NCI-H1417 (cell line): ENCODE data around the gene LSM5.
A peak's percentile ranks its signal among the peaks of the same experiment; 100 is the strongest.

Source experiments
- DNase-seq, 3 experiments: peaks; one replicate each; lab custom pipeline; 2025; lab: John Stamatoyannopoulos, UW

Gene LSM5

DNA sequence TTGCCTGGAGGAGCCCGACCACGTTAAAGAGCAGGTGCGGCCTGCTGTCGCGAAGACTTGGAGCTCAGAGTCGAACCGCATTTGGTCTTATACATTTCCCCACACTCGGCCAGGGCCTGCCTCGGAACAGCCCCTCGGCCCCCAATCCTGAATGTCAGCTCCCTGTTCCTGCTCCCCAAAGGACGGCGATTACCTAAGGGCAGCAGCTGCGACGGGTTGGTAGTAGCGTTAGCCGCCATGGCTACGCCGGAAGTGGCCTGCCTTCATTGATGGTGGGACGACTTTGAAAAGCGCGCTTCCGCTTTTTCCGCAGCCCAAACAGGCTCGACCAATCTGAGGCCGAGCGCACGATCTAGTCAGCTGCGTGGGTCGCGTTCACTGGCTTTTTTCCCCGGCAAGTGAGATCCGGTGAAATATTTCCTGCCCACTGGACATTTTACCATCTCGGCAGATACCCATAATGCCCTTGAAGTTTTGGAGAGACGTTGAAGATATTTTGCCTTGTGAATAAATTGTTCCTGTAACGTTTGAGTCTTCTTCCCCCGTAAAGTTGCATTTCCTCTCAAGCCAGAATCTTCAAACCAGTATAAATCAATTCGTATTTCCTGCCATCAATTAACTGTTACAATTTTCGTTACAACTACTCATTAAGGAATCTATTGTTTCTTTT, at the start of gene LSM5:
Gene LSM5, minus strand, starts transcription at position 254 of the 670 bp plus-strand sequence. Its CDS starts 15 bp downstream, at position 239.
- DNase-seq, result peak; percentile 90 to 96 (median 94)

GRCh38 chr7:32539366-32539765, 49.2 kb upstream of the LSM5 start:
- no peak for DNase-seq

DNA sequence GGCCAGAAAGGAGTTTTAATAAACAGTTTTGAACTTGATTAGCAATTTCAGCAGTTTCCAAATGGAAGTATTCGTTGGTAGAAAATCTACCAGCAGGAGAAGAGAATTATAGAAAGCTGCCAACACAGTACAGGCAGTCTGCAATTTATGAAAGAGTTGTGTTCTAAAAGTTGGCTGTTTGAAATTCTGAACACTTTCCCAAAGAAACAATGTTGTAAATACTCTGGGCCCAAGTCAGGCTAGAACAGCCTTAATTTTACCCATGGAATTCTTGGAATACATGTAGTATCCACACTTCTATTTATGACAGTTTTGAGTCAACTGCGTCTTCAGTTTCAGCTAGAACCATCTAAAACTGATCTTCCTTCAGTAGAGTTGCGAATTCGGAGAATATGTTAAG, 47.6 kb upstream of the LSM5 start:
- no peak for DNase-seq

DNA sequence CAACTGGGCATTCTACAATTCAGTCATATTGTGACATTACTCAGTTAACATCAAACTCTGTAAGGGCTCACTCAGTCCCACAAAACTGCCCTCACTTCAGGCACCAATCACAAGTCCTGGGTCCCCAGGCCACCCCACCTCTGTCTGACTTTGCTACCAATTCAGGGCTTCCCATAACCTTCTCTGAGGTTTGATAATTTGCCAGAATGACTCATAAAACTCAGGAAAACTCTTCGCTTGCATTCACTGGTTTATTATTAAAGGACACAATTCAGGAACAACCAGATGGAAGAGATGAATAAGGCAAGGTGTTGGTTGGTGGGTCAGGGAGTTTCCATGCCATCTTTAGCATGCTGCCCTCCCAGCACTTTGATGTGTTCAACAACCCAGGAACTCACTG, 46.4 kb upstream of the LSM5 start:
- DNase-seq, result no peak

DNA sequence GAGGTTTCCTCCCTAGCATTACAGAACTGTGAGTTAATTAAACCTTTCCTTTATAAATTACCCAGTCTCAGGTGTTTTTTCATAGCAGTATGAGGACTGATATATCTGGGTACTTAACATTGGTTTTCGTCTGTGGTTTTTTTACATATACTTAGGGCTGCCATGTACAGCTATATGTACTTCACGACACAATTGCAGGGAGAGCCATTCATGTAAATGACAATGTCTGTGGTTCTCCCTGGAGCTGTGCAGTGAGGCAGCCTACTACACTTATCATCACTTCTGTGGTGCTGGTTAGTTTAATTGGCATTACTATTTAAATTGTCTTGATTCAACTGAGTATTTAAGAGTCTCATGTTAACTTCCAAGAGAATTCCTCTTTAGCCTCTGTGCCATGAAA, 45.8 kb upstream of the LSM5 start:
- DNase-seq, result no peak

- no peak for DNase-seq
These were observed 45.1 kb upstream of the LSM5 start for GRCh38 chr7:32535162-32535702.

DNA sequence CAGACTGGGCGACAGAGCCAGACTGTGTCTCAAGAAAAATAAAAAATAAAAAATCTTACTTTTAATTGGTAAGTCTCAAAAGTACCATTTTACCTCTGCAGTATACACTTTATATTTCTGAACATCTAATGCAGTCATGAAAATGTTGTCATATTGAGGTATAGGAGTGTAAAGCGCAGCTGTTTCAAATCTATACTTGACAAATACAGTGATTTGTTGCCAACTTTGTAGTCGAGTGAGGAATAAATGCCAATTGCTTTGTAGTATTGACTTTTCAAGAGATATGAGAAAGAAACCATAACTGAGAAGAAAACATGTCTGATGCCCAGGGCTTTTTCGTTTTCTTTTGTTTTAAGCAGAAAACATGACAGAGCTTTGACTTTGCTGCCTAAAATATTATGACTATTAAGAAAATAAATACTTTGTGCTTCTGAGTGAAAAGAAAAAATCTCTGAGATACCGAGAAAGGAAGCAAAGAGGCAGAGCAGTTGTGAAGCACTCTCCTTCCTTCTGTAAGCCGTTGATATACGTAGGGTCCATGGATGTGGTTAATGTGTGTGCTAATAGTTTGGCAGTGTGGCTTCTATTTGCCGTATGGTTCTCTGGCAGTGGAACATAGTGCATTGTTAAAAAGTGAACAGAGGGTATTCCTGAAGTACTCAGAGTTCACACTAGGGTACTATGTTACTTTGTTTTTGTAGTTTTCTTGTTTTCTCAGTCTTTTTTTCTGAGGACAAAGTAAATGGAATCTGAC, 43.3 kb upstream of the LSM5 start:
- DNase-seq, result no peak

- no peak for DNase-seq
These were observed 42.5 kb upstream of the LSM5 start for GRCh38 chr7:32532716-32533115.

DNA sequence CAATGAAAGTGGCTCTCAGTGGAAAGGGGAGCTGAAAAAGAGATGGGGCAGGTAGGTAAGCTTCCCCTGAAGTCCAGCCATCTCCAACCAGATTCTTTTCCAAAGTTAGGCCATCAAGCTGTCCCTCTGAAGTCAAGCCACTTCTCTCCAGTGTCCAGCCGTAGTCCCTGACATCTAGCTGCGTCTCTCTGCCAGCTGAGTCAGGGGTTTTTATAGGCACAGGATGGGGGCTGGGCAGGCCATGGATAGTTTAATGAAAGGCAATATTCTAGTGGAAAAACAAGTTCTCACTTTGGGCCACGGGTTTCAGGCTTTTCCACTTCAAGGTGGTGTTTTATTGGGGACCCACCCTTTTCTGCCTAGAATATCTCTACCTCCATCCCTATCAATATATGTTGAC, 41.9 kb upstream of the LSM5 start:
- no peak for DNase-seq

DNA sequence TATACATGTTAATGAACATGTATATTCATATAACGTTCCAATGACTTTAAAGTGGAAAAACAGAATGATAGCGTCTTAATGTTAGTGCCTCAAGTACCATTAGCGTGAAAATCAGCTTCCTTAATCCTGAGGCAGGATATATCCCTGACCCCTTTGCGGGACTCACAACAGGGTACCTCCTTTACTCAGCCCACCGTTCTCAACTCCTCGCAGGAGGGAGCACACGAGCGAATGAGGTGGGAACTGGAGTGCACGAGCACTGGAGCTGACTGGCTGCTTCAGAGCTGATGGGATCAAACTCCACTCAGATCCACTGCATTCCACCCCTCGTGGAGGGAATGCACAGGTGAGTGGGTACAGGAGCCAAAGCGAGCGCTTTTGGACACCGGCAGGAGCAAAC, 41.2 kb upstream of the LSM5 start:
- no peak for DNase-seq

- no peak for DNase-seq
These were observed 35.7 kb upstream of the LSM5 start for GRCh38 chr7:32525839-32526238.

DNA sequence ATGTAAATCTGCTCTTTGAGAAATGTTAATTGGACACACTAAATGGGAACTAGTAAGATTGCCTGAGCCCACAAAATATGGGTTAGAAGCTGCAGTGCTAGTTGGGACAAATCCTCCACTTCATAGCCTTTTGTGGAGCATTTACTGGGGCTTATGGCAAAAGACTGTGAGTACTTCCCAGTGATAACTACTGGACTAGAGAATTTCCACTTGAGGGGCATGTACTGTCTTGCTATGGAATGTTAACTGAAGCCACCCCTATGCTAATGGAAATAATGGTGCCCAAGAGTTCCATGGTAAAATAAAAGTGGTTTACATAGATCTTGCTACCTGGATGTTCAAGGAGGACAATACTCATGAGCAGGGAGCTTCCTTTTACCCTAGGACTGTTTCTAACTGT, 34.5 kb upstream of the LSM5 start:
- no peak for DNase-seq

- DNase-seq, result no peak
These were observed 32.8 kb upstream of the LSM5 start for GRCh38 chr7:32522746-32523530.

- DNase-seq, result no peak
These were observed 29.6 kb upstream of the LSM5 start for GRCh38 chr7:32519763-32520162.

- DNase-seq, result peak; percentile 9 to 55 (median 27)
These were observed 28.5 kb upstream of the LSM5 start for GRCh38 chr7:32518534-32519140.

DNA sequence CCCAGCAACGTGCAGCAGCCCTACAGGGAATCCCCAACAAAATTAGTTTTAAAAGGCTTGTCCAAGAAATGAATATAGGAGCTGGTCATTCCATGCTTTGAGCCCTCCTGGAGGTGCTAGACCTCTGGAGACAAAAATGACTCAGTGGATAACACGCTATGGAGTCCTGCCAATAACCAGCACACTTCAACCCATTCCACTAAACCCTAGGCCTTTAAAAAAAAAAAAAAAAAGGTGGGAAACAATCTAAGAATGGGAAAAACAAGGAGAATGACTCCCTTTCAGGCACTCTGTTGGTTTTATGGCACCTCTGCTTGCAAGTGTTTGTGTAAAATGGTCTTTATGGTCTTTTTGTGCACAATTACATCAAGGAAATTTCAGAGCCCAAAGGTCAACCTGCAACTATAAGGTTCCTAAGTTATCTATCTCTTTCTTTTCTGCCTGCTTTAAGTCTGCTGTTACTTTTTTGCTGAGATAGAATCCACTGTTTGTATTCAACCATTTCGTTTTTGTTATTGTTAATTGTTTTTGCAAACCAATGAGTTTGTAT, 26.4 kb upstream of the LSM5 start:
- DNase-seq, result no peak

DNA sequence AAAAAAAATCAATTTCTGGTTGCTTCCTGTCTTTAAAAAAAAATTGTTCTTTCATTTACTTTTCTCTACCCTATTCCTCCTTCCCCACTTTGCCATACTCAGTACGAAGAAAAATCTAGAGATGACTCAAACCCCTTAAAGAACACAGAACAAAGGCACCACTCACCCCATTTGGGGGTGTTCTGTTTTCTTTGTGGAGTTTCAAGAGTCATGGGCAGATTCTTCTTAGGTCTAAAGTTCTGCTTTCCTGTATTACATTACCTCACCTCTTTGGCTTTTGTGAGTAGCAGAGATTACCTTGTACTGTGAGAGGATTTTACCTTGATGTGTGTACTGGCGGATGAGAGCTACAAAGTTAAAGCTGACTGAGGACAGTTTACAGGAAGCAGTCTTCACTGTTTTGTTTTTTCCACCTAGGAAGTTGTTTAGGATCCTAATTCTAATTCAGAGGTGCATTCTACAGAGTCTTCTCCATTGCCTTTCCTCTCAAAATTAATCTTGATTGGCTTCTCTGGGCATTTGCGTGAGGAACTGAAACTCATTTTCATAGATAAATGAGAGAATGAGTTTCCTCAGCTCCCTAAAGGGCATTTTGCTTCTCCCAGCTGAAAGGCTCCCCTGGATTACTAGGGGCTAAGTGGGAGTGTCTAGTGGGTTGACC, 25.8 kb upstream of the LSM5 start:
- DNase-seq, result no peak

DNA sequence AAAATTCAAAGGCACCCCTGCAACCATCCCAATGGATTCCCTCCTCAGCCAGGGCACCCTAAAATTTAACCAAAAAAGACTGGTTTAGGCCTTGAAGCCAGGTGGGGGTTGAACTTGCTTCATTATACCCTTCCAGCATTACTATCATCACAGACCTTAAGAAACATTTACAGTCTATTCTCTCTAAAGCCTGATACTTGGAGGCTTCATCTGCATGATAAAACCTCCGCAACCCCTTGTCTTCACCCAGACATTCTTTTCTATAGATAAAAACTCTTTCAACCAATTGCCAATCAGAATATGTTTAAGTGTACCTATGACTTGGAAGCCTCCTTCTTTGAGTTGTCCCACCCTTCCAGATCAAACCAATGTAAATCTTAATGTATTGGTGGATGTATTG, 23.0 kb upstream of the LSM5 start:
- no peak for DNase-seq

DNA sequence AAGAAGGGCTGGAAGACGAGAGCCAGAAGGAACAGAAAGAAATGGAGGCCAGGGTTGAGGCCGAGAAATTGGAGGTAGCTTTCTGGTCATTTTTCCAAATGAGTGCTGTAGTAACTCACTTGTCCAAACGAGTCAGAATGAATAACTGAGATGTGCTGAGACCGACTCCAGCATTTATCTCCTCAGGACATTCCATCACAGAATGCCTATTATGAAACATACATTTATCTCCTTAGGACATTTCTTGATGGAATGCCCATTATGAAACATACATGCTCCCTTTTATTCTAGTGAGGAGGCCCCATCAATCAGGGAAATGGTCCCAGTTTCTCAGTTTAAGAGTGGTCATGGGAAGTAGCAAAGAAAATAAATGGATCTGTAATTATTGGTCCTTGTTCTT, 21.6 kb upstream of the LSM5 start:
- no peak for DNase-seq

DNA sequence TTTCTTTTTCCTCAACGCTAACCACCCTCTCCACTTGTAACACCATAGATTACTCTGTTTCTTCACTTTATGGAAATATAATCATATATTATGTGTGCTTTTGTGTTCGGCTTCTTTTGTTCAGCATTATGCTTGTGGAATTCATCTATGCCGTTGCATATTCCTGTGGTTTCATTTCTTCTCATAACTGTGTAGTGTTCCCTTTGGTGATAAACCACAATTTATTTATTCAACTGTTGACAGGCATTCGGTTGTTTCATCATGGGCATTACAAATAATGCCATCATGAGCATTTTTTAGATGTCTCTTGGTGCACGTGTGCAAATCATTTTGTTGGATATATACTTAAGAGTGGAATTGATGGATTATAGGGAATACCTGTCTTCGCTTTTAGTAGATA, 17.2 kb upstream of the LSM5 start:
- DNase-seq, result no peak

- DNase-seq, result no peak
These were observed 16.3 kb upstream of the LSM5 start for GRCh38 chr7:32506266-32507054.
